ENCODE measurements around the gene KIAA1586. TPM values are rescaled to one million over a fixed set of nuclear protein-coding genes. Genes with fewer than 3 reads are reported as not detected.

Gene KIAA1586
- total and polyA plus RNA-seq, 9 of the 15 experiments (the other 6 are each of a cell fraction or from before 2014, with no cell fraction given) = 23.4 to 43.6 (median 29.5) TPM

GRCh38 chr6:57089687-57090457, 43.4 kb downstream of the KIAA1586 start, which contains the start of gene ZNF451 (continued):
- TF ChIP-seq PHF8 (IDR thresholded peaks at IDR 0.05; ENCODE audit: borderline replicate concordance, low read length) (peak; percentile 56; the same call in 1 of the 2 replicates), NEUROD1 (IDR thresholded peaks at IDR 0.05; ENCODE audit: borderline replicate concordance, low read depth, low read length, partially characterized antibody) (peak; percentile 74), ZNF444 (CRISPR knock-in tag; IDR thresholded peaks at IDR 0.05) (no peak), FOXK1 (CRISPR knock-in tag; IDR thresholded peaks at IDR 0.05; ENCODE audit: borderline replicate concordance) (no peak), CSDE1 (IDR thresholded peaks at IDR 0.05) (no peak), BRF2 (IDR thresholded peaks at IDR 0.05; ENCODE audit: borderline replicate concordance, insufficient read depth, insufficient read length) (no peak), MCM5 (IDR thresholded peaks at IDR 0.05; ENCODE audit: low read depth) (no peak), L3MBTL2 (IDR thresholded peaks at IDR 0.05) (peak; percentile 95), ZNF76 (CRISPR knock-in tag; IDR thresholded peaks at IDR 0.05; ENCODE audit: borderline replicate concordance) (no peak), DNMT1 (IDR thresholded peaks at IDR 0.05) (no peak), STAG1 (CRISPR knock-in tag; IDR thresholded peaks at IDR 0.05; ENCODE audit: borderline replicate concordance) (no peak), KDM1A (IDR thresholded peaks at IDR 0.05) (peak; percentile 91 to 92)
- TF ChIP-seq, protein P1, sequence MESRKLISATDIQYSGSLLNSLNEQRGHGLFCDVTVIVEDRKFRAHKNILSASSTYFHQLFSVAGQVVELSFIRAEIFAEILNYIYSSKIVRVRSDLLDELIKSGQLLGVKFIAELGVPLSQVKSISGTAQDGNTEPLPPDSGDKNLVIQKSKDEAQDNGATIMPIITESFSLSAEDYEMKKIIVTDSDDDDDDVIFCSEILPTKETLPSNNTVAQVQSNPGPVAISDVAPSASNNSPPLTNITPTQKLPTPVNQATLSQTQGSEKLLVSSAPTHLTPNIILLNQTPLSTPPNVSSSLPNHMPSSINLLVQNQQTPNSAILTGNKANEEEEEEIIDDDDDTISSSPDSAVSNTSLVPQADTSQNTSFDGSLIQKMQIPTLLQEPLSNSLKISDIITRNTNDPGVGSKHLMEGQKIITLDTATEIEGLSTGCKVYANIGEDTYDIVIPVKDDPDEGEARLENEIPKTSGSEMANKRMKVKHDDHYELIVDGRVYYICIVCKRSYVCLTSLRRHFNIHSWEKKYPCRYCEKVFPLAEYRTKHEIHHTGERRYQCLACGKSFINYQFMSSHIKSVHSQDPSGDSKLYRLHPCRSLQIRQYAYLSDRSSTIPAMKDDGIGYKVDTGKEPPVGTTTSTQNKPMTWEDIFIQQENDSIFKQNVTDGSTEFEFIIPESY (CRISPR knock-in tag; IDR thresholded peaks at IDR 0.05) = no peak
- TF ChIP-seq, protein P2, sequence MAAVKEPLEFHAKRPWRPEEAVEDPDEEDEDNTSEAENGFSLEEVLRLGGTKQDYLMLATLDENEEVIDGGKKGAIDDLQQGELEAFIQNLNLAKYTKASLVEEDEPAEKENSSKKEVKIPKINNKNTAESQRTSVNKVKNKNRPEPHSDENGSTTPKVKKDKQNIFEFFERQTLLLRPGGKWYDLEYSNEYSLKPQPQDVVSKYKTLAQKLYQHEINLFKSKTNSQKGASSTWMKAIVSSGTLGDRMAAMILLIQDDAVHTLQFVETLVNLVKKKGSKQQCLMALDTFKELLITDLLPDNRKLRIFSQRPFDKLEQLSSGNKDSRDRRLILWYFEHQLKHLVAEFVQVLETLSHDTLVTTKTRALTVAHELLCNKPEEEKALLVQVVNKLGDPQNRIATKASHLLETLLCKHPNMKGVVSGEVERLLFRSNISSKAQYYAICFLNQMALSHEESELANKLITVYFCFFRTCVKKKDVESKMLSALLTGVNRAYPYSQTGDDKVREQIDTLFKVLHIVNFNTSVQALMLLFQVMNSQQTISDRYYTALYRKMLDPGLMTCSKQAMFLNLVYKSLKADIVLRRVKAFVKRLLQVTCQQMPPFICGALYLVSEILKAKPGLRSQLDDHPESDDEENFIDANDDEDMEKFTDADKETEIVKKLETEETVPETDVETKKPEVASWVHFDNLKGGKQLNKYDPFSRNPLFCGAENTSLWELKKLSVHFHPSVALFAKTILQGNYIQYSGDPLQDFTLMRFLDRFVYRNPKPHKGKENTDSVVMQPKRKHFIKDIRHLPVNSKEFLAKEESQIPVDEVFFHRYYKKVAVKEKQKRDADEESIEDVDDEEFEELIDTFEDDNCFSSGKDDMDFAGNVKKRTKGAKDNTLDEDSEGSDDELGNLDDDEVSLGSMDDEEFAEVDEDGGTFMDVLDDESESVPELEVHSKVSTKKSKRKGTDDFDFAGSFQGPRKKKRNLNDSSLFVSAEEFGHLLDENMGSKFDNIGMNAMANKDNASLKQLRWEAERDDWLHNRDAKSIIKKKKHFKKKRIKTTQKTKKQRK (IDR thresholded peaks at IDR 0.05; ENCODE audit: borderline replicate concordance, low read depth, low read length) = no peak
- TF ChIP-seq, protein P3, sequence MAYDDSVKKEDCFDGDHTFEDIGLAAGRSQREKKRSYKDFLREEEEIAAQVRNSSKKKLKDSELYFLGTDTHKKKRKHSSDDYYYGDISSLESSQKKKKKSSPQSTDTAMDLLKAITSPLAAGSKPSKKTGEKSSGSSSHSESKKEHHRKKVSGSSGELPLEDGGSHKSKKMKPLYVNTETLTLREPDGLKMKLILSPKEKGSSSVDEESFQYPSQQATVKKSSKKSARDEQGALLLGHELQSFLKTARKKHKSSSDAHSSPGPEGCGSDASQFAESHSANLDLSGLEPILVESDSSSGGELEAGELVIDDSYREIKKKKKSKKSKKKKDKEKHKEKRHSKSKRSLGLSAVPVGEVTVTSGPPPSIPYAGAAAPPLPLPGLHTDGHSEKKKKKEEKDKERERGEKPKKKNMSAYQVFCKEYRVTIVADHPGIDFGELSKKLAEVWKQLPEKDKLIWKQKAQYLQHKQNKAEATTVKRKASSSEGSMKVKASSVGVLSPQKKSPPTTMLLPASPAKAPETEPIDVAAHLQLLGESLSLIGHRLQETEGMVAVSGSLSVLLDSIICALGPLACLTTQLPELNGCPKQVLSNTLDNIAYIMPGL (CRISPR knock-in tag; IDR thresholded peaks at IDR 0.05) = no peak
